ENCODE results near the gene ZAR1L.

GRCh38 chr13:32316028-32316339 lies 821 bp upstream of the ZAR1L start:
- TF ChIP-seq CTCF (conservative IDR thresholded peaks at IDR 0.05; ENCODE audit: low read depth, low read length), result no peak
- no peak for TF ChIP-seq EZH2 (IDR thresholded peaks at IDR 0.05; ENCODE audit: low read length, unreplicated experiment)

Measured in PC-3 (cell line).